ENCODE measurements around the gene DNAH1. TPM values are rescaled to one million over a fixed set of nuclear protein-coding genes. Genes with fewer than 3 reads are reported as not detected.
A peak's percentile ranks its signal among the peaks of the same experiment; 100 is the strongest.

The DNAH1 gene
- total RNA-seq, 4 donors from 2014 or later: 12.0 to 26.1 (median 15.5) TPM

DNA sequence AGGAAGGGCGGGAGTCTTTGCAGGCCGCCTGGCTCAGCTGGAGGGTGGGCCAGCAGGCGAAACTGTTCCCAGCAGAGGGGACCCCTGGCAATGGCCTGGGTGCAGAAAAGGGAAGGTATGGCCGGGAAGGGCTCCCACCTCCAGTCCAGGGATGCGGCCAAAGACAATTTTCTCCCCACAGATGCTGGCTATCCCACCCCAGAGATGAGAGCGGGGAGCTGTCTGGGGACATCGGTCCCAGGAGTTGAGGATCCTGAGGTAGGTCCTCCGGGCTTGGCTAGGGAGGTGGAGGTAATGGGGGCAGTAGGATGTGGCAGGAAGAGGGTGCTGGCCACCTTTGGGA is 127.1 kb downstream of the DNAH1 start:
- DNase-seq (ENCODE audit: low spot score in 2 of 2): no peak
- H3K27me3 ChIP-seq: no peaks in the 10 kb centered on the region
- peaks cover 0 to 34% (median 9%) of the 10 kb centered on the region in 4 donors for H3K4me1 ChIP-seq
- H3K4me3 ChIP-seq: peak overlapping the region in 1 of 4 donors; percentile 53
- H3K36me3 ChIP-seq: peaks cover 0 to 27% (median 0%) of the 10 kb centered on the region in 3 donors
- WGBS, 2 donors: 91 to 94% methylated on average over 4 to 8 of the region's 8 CpGs
- TF ChIP-seq CTCF (IDR thresholded peaks at IDR 0.05) (no peak), EP300 (IDR thresholded peaks at IDR 0.05) (no peak), POLR2A (IDR thresholded peaks at IDR 0.05) (no peak)
- no peaks in the 10 kb centered on the region for H3K9me3 ChIP-seq
- H3K27ac ChIP-seq: peak overlapping the region in 1 of 4 donors; percentile 69

GRCh38 chr3:52443791-52444687 is 127.9 kb downstream of the DNAH1 start:
- H3K9me3 ChIP-seq: no peaks in the 10 kb centered on the region
- H3K36me3 ChIP-seq: peaks cover 0 to 19% (median 0%) of the 10 kb centered on the region in 3 donors
- H3K4me1 ChIP-seq: peaks cover 0 to 34% (median 9%) of the 10 kb centered on the region in 4 donors
- H3K27me3 ChIP-seq: no peaks in the 10 kb centered on the region
- DNase-seq (ENCODE audit: low spot score in 2 of 2): no peak
- H3K27ac ChIP-seq: peak overlapping the region in 1 of 4 donors; percentile 69
- TF ChIP-seq POLR2A (IDR thresholded peaks at IDR 0.05) (no peak), CTCF (IDR thresholded peaks at IDR 0.05) (no peak), EP300 (IDR thresholded peaks at IDR 0.05) (no peak)
- WGBS, 2 donors: 63 to 73% methylated on average over 24 to 25 of the region's 25 CpGs
- peak overlapping the region; percentile 15 to 53 (median 30) for H3K4me3 ChIP-seq

DNA sequence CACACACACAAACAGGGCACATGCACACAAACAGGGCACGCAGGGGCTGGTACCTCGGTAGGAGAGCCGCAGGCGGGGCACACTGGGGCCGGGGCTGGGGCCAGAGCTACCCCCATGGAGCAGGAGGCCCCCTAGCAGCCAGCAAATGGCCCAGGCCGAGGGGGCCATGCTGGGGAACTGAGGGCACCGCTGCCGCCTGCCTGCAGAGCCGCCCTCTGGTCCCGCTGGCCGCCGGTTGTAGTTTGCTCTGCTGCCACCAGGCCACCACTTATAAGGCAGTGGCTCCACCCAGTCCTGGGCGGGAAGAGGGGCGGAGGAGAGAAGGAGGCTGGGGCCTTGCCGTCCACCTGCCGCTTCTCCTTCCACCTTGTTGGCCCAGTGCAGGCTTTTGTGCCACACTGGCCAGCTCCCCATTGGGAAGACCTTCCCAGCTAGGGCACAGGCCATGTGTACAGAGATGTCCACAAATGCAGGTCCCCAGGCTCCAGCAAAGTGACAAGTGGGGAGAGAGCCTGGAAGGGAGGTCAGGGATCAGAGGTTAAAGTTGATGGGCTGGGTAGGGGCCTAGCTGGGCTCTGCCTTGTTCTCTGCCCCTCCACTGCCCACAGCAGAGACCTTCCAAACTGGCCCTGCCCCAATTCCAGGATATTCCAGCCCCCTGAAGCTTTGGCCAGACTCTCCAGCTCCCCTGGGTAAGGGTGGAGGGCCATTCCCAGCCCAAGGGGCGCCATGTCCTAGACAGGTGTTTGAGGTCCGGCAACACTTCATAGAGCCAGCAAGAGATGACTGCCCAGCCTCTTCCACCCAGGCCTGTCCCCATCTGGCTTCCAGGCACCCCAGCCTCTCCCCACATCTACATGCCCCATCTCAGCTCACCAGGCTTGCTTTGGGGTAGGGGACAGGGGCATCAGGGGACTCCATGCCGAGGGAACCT is 129.0 kb downstream of the DNAH1 start, which contains the start of gene SEMA3G:
Gene SEMA3G, minus strand, starts transcription at position 244 of the 934 bp plus-strand sequence. Its CDS starts 76 bp downstream, at position 168.
- peak within 1 kb of the TSS; percentile 25 to 53 (median 35) for H3K4me3 ChIP-seq
- H3K9me3 ChIP-seq: no peaks in the 10 kb centered on the region
- H3K36me3 ChIP-seq: peaks cover 0 to 10% (median 0%) of the 10 kb centered on the region in 3 donors
- peak within 1 kb of the TSS in 1 of 4 donors; percentile 69 for H3K27ac ChIP-seq
- WGBS, 2 donors: 30 to 33% methylated on average over 11 to 18 of the region's 19 CpGs
- no peaks in the 10 kb centered on the region for H3K27me3 ChIP-seq
- peak; percentile 62 to 69 for DNase-seq (ENCODE audit: low spot score in 2 of 2)
- TF ChIP-seq CTCF (IDR thresholded peaks at IDR 0.05) (peak; percentile 52 to 81 (median 64)), POLR2A (IDR thresholded peaks at IDR 0.05) (peak in 1 of 2 donors; percentile 66), EP300 (IDR thresholded peaks at IDR 0.05) (peak in 1 of 2 donors; percentile 64)
- peaks cover 0 to 37% (median 9%) of the 10 kb centered on the region in 4 donors for H3K4me1 ChIP-seq

- 96 to 100% methylated on average over 1 to 4 of the region's 4 CpGs for WGBS, 2 donors
- no peak overlapping the region for H3K27ac ChIP-seq
- peaks cover 0 to under 1% (median 0%) of the 10 kb centered on the region in 3 donors for H3K36me3 ChIP-seq
- no peak overlapping the region for H3K4me3 ChIP-seq
- H3K27me3 ChIP-seq: no peaks in the 10 kb centered on the region
- no peaks in the 10 kb centered on the region for H3K9me3 ChIP-seq
- TF ChIP-seq CTCF (IDR thresholded peaks at IDR 0.05): no peak
- no peak for TF ChIP-seq POLR2A (IDR thresholded peaks at IDR 0.05)
- no peak for TF ChIP-seq EP300 (IDR thresholded peaks at IDR 0.05)
- DNase-seq (ENCODE audit: low spot score in 2 of 2): no peak
- peaks cover 0 to 42% (median 9%) of the 10 kb centered on the region in 4 donors for H3K4me1 ChIP-seq
These were observed 129.9 kb downstream of the DNAH1 start for GRCh38 chr3:52446042-52446441.
